Right atrium auricular region (tissue), 2 donors: ENCODE results near the gene MMP24. TPM values are rescaled to one million over a fixed set of nuclear protein-coding genes. Genes with fewer than 3 reads are reported as not detected.

Experiments used
- DNase-seq: peaks from one replicate; pipeline ENCODE4 v3.0.0-alpha.2; 2019; ENCODE audit warnings: low spot score
- H3K27ac ChIP-seq, 2 donors: fragments of 200-600 bp; sonication (generic); 1 replicate in 1 of 2; 2 replicates in 1 of 2; pipeline ENCODE4 v1.5.1; 2016 to 2019
- H3K27me3 ChIP-seq, 2 donors: fragments of 200-600 bp; sonication (generic); one replicate each; pipeline versions ENCODE4 v1.5.1 to v1.6.0; 2017 to 2019
- H3K36me3 ChIP-seq: fragments of 200-600 bp; sonication (generic); one replicate; pipeline ENCODE4 v1.5.1; 2016
- H3K4me1 ChIP-seq, 2 donors: fragments of 200-600 bp; sonication (generic); one replicate each; pipeline versions ENCODE4 v1.5.1 to v1.6.0; 2017 to 2019
- H3K4me3 ChIP-seq, 2 donors: fragments of 200-600 bp; sonication (generic); 1 replicate in 1 of 2; 2 replicates in 1 of 2; pipeline ENCODE4 v1.5.1; 2017 to 2019; ENCODE audit warnings: mild to moderate bottlenecking in 1 of 2, moderate library complexity in 1 of 2
- H3K9me3 ChIP-seq, 2 donors: fragments of 200-600 bp; sonication (generic); one replicate each; pipeline ENCODE4 v1.5.1; 2019
- CTCF ChIP-seq, 2 donors: fragments of 200-600 bp; sonication (generic); IDR thresholded peaks; one replicate each; pipeline ENCODE4 v1.5.1; 2019; ENCODE audit warnings: antibody characterized with exemption in 2 of 2
- total RNA-seq, 2 donors: library from RNA; depleted of rRNA; stranded (reverse); fragments of >200 nt; gene quantifications; one replicate each; pipeline ENCODE4 v1.1.0, GENCODE V29; 2016

Gene MMP24
- total RNA-seq, 2 donors from 2014 or later, result 2.2 to 3.8 TPM

GRCh38 chr20:35277531-35278395 lies 51.3 kb downstream of the MMP24 start, which contains the start of gene MMP24OS:
Gene MMP24OS, minus strand, starts transcription at chr20:35278122. Its CDS starts 193 bp downstream, at chr20:35277929.
- peaks cover 0 to 27% of the 10 kb centered on the region in 2 donors for H3K4me1 ChIP-seq
- peak; percentile 93 for DNase-seq
- peaks cover 26% of the 10 kb centered on the region for H3K36me3 ChIP-seq
- peak in 1 of 2 donors; percentile 46 for TF ChIP-seq CTCF (IDR thresholded peaks at IDR 0.05)
- no peaks in the 10 kb centered on the region for H3K9me3 ChIP-seq
- peak within 1 kb of the TSS; percentile 90 for H3K4me3 ChIP-seq
- no peaks in the 10 kb centered on the region for H3K27me3 ChIP-seq
- H3K27ac ChIP-seq, result peak within 1 kb of the TSS; percentile 98 to 99

DNA sequence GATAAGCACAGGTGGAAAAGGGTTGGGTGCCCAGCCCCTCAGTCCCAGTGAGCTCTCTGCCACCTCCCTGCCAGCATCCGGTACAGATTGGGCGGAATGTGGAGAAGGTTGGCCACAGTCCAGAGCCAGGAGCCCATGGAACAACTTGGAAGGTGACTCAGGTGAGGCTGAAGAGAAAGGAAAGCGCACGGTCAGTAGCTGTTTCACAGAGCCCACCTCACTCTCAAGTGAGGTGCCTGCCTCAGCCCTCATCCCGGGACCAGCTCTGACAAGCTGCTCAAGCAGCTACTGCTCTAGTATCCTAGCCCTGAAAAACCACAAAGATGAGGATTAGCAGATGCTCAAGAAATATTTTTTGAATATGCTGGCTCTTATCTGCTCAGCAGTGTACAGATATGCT lies 52.5 kb downstream of the MMP24 start:
- Histone ChIP-seq H3K36me3 (peaks cover 26% of the 10 kb centered on the region), H3K4me3 (no peak overlapping the region)

GRCh38 chr20:35279533-35280174 lies 53.2 kb downstream of the MMP24 start:
- Histone ChIP-seq H3K9me3 (no peaks in the 10 kb centered on the region), H3K4me3 (no peak overlapping the region), H3K36me3 (peaks cover 26% of the 10 kb centered on the region), H3K27ac (peak overlapping the region in 1 of 2 donors; percentile 99), H3K4me1 (peaks cover 0 to 40% of the 10 kb centered on the region in 2 donors), H3K27me3 (no peaks in the 10 kb centered on the region)
- no peak for TF ChIP-seq CTCF (IDR thresholded peaks at IDR 0.05)
- DNase-seq, result no peak

More for the DNA sequence above, 52.5 kb downstream of the MMP24 start:
- peaks cover 0 to 39% of the 10 kb centered on the region in 2 donors for H3K4me1 ChIP-seq
- DNase-seq, result no peak
- no peak for TF ChIP-seq CTCF (IDR thresholded peaks at IDR 0.05)
- H3K9me3 ChIP-seq, result no peaks in the 10 kb centered on the region
- no peaks in the 10 kb centered on the region for H3K27me3 ChIP-seq
- H3K27ac ChIP-seq, result peak overlapping the region in 1 of 2 donors; percentile 99

- Histone ChIP-seq H3K27ac (no peak overlapping the region), H3K4me3 (no peak overlapping the region), H3K27me3 (no peaks in the 10 kb centered on the region), H3K9me3 (no peaks in the 10 kb centered on the region), H3K4me1 (peaks cover 0 to 44% of the 10 kb centered on the region in 2 donors), H3K36me3 (peaks cover 26% of the 10 kb centered on the region)
- no peak for TF ChIP-seq CTCF (IDR thresholded peaks at IDR 0.05)
- DNase-seq, result no peak
Measured at GRCh38 chr20:35280523-35280922, 54.0 kb downstream of the MMP24 start.

GRCh38 chr20:35281506-35282101 lies 55.1 kb downstream of the MMP24 start:
- Histone ChIP-seq H3K9me3 (no peaks in the 10 kb centered on the region), H3K36me3 (peaks cover 26% of the 10 kb centered on the region), H3K27ac (no peak overlapping the region), H3K4me3 (no peak overlapping the region), H3K27me3 (no peaks in the 10 kb centered on the region), H3K4me1 (peaks cover 0 to 33% of the 10 kb centered on the region in 2 donors)
- no peak for DNase-seq
- TF ChIP-seq CTCF (IDR thresholded peaks at IDR 0.05), result no peak
